H9 (cell line): ENCODE data around the gene NUP98. TPM values are rescaled to one million over a fixed set of nuclear protein-coding genes. Genes with fewer than 3 reads are reported as not detected.

Source experiments
- DNase-seq: peaks from one replicate; pipeline ENCODE4 v3.0.0-alpha.2; 2017
- H2AFZ ChIP-seq: one replicate; pipeline ENCODE4 v1.6.1; 2013; ENCODE audit warnings: mild to moderate bottlenecking, low read length, control low read depth, moderate library complexity
- H2AK5ac ChIP-seq: 2 replicates; pipeline ENCODE4 v1.6.1; 2013; ENCODE audit warnings: low read length, control low read depth, mixed read lengths; ENCODE audit not compliant: insufficient read length
- H2BK120ac ChIP-seq: one replicate; pipeline ENCODE4 v1.6.1; 2013; ENCODE audit warnings: low read depth, mild to moderate bottlenecking, low read length, control low read depth, inconsistent platforms; ENCODE audit not compliant: poor library complexity, severe bottlenecking
- H2BK12ac ChIP-seq: 2 replicates; pipeline ENCODE4 v1.6.1; 2013; ENCODE audit warnings: low read length, control low read depth, mixed read lengths, low read depth; ENCODE audit not compliant: insufficient read length
- H2BK15ac ChIP-seq: 2 replicates; pipeline ENCODE4 v1.6.1; 2013; ENCODE audit warnings: low read depth, low read length, control low read depth
- H2BK20ac ChIP-seq: one replicate; pipeline ENCODE4 v1.6.1; 2013; ENCODE audit warnings: low read depth, mild to moderate bottlenecking, low read length, control low read depth, inconsistent platforms; ENCODE audit not compliant: poor library complexity, severe bottlenecking
- H2BK5ac ChIP-seq: 2 replicates; pipeline ENCODE4 v1.6.1; 2013; ENCODE audit warnings: low read length, control low read depth, mixed read lengths; ENCODE audit not compliant: insufficient read length
- H3K14ac ChIP-seq: 2 replicates; pipeline ENCODE4 v1.6.1; 2013; ENCODE audit warnings: low read length, control low read depth; ENCODE audit not compliant: insufficient read depth
- H3K18ac ChIP-seq: 2 replicates; pipeline ENCODE4 v1.6.1; 2013; ENCODE audit warnings: low read depth, mild to moderate bottlenecking, mixed read lengths, low read length, control low read depth; ENCODE audit not compliant: insufficient read length
- H3K23ac ChIP-seq: 2 replicates; pipeline ENCODE4 v1.6.1; 2013; ENCODE audit warnings: low read length, control low read depth, mixed read lengths, low read depth; ENCODE audit not compliant: insufficient read length
- H3K23me2 ChIP-seq: 2 replicates; pipeline ENCODE4 v1.6.1; 2013; ENCODE audit warnings: low read depth, mild to moderate bottlenecking, mixed read lengths, low read length, control low read depth; ENCODE audit not compliant: insufficient read length, poor library complexity, severe bottlenecking
- H3K27ac ChIP-seq: 2 replicates; pipeline ENCODE4 v1.5.1; 2013; ENCODE audit warnings: low read length, control low read depth, mixed read lengths, low read depth; ENCODE audit not compliant: insufficient read length
- H3K27me3 ChIP-seq: 2 replicates; pipeline ENCODE4 v1.6.1; 2013; ENCODE audit warnings: low read length, control low read depth, inconsistent platforms; ENCODE audit not compliant: insufficient read depth
- H3K4ac ChIP-seq: 2 replicates; pipeline ENCODE4 v1.6.1; 2013; ENCODE audit warnings: low read depth, mild to moderate bottlenecking, control low read depth, inconsistent platforms, low read length, moderate library complexity
- H3K4me1 ChIP-seq: 2 replicates; pipeline ENCODE4 v1.6.1; 2013; ENCODE audit warnings: low read length, control low read depth, inconsistent platforms; ENCODE audit not compliant: insufficient read depth
- H3K4me2 ChIP-seq: 2 replicates; pipeline ENCODE4 v1.6.1; 2013; ENCODE audit warnings: low read length, control low read depth, mixed read lengths; ENCODE audit not compliant: insufficient read length, insufficient read depth
- H3K56ac ChIP-seq: 2 replicates; pipeline ENCODE4 v1.6.1; 2013; ENCODE audit warnings: low read depth, mild to moderate bottlenecking, mixed read lengths, low read length, control low read depth; ENCODE audit not compliant: insufficient read length
- H3K79me1 ChIP-seq: 2 replicates; pipeline ENCODE4 v1.6.1; 2013; ENCODE audit warnings: low read depth, mild to moderate bottlenecking, moderate library complexity, low read length, control low read depth, inconsistent platforms; ENCODE audit not compliant: insufficient read depth, poor library complexity, severe bottlenecking
- H3K79me2 ChIP-seq: 2 replicates; pipeline ENCODE4 v1.6.1; 2013; ENCODE audit warnings: low read length, control low read depth, inconsistent platforms; ENCODE audit not compliant: insufficient read depth
- H3K9ac ChIP-seq: 2 replicates; pipeline ENCODE4 v1.6.1; 2013; ENCODE audit warnings: low read length, control low read depth, mixed read lengths; ENCODE audit not compliant: insufficient read length; ENCODE audit errors: extremely low read depth
- H3K9me3 ChIP-seq: one replicate; pipeline ENCODE4 v1.6.1; 2013; ENCODE audit warnings: low read depth, low read length, inconsistent platforms; ENCODE audit not compliant: control insufficient read depth
- H3T11ph ChIP-seq: one replicate; pipeline ENCODE4 v1.6.1; 2013; ENCODE audit warnings: mild to moderate bottlenecking, low read length, control low read depth, inconsistent platforms
- H4K20me1 ChIP-seq: one replicate; pipeline ENCODE4 v1.6.1; 2013; ENCODE audit not compliant: control insufficient read depth, insufficient read length, insufficient read depth
- H4K5ac ChIP-seq: 2 replicates; pipeline ENCODE4 v1.6.1; 2013; ENCODE audit warnings: low read depth, mild to moderate bottlenecking, mixed read lengths, low read length, control low read depth; ENCODE audit not compliant: insufficient read length
- H4K8ac ChIP-seq: replicated peaks from 2 replicates; pipeline ENCODE4 v1.6.1; 2013; ENCODE audit warnings: low read length, control low read depth, mixed read lengths, low read depth; ENCODE audit not compliant: insufficient read length
- H4K91ac ChIP-seq: 2 replicates; pipeline ENCODE4 v1.6.1; 2013; ENCODE audit warnings: low read depth, mild to moderate bottlenecking, moderate library complexity, mixed read lengths, low read length, control low read depth; ENCODE audit not compliant: insufficient read length
- H3K27ac Mint-ChIP-seq, 3 experiments: 2 replicates in 2 of 3; 3 replicates in 1 of 3; pipeline ENCODE4 v1.8.0; 2020 to 2021; ENCODE audit warnings: mixed read lengths in 3 of 3, mild to moderate bottlenecking in 1 of 3, moderate library complexity in 1 of 3
- H3K27me3 Mint-ChIP-seq: 2 replicates; pipeline ENCODE4 v1.8.0; 2021; ENCODE audit warnings: low read depth, mild to moderate bottlenecking, moderate library complexity, mixed read lengths
- H3K36me3 Mint-ChIP-seq, 3 experiments: 2 replicates in 2 of 3; 3 replicates in 1 of 3; pipeline ENCODE4 v1.8.0; 2020 to 2021; ENCODE audit warnings: low read depth in 3 of 3, mixed read lengths in 3 of 3; ENCODE audit not compliant: insufficient read depth in 1 of 3
- H3K4me1 Mint-ChIP-seq, 2 experiments: 2 replicates each; pipeline ENCODE4 v1.8.0; 2020; ENCODE audit warnings: mixed read lengths in 2 of 2
- H3K4me3 Mint-ChIP-seq, 2 experiments: 2 replicates in 1 of 2; 3 replicates in 1 of 2; pipeline ENCODE4 v1.8.0; 2020 to 2021; ENCODE audit warnings: mild to moderate bottlenecking in 2 of 2, mixed read lengths in 2 of 2, moderate library complexity in 1 of 2
- H3K9me3 Mint-ChIP-seq, 2 experiments: 2 replicates in 1 of 2; 3 replicates in 1 of 2; pipeline ENCODE4 v1.8.0; 2020; ENCODE audit warnings: mild to moderate bottlenecking in 2 of 2, mixed read lengths in 2 of 2, moderate library complexity in 1 of 2
- CTCF ChIP-seq: fragments of 200-600 bp; sonication (generic); conservative IDR thresholded peaks from 3 replicates; pipeline ENCODE4 v1.8.0; 2021; ENCODE audit warnings: antibody characterized with exemption, mild to moderate bottlenecking
- WGBS: extraction: QIAGEN DNeasy Blood & Tissue Kit; methylation state at CpG from one replicate; pipeline ENCODE4 v1.1.7; 2013; ENCODE audit warnings: missing lambda C conversion rate, low lambda C conversion rate, mixed read lengths; ENCODE audit not compliant: insufficient read length; ENCODE audit errors: extremely low coverage; 5-methylcytosine and 5-hydroxymethylcytosine counted together
- total RNA-seq: library from RNA; stranded (reverse); gene quantifications from 2 replicates; pipeline ENCODE4 v1.2.1, GENCODE V29; 2021

The NUP98 gene
- total RNA-seq, 1 experiment from 2014 or later, result 105 TPM

DNA sequence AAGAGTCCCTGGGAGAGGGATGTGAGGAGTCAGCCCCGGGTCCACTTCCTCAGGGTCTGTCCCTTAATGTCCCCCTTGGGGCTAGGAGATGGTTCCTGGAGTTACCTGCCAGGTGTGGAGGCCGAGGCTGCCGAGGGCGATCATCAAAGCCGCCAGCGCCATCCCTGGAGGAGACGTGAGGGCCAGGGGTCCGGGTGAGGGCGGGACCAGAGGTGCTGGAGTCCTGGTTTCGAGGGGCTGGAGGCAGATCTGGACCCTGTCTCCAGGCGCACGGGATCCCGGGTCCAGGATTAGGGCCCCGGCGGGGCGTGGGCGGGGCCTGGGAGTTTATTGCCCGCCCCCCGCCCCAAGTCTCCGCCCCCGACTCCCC, 155.7 kb downstream of the NUP98 start, which contains the start of gene ART5:
ART5 (minus strand) TSS at position 292 of the 370 bp plus-strand sequence; CDS start at position 162, 130 bp downstream.
- Histone ChIP-seq H3K4me1 (no peaks in the 10 kb centered on the region), H2BK15ac (no peak within 1 kb of the TSS), H4K91ac (no peak within 1 kb of the TSS), H4K20me1 (no peaks in the 10 kb centered on the region), H3K9ac (peak within 1 kb of the TSS; percentile 30), H3K79me1 (no peaks in the 10 kb centered on the region), H3K27me3 (no peaks in the 10 kb centered on the region), H3K23me2 (peaks cover 13% of the 10 kb centered on the region), H4K5ac (no peak within 1 kb of the TSS), H4K8ac (no peak within 1 kb of the TSS), H2BK20ac (no peak within 1 kb of the TSS), H3K14ac (peak within 1 kb of the TSS; percentile 69), H3K79me2 (no peaks in the 10 kb centered on the region), H2BK5ac (no peak within 1 kb of the TSS), H3T11ph (no peak within 1 kb of the TSS), H2BK120ac (no peak within 1 kb of the TSS), H3K4me2 (peak within 1 kb of the TSS; percentile 82), H2AK5ac (no peak within 1 kb of the TSS), H2BK12ac (no peak within 1 kb of the TSS), H3K27ac (peak within 1 kb of the TSS; percentile 1), H3K23ac (no peak within 1 kb of the TSS), H3K4ac (no peak within 1 kb of the TSS), H2AFZ (no peak within 1 kb of the TSS), H3K18ac (peak within 1 kb of the TSS; percentile 80), H3K56ac (no peak within 1 kb of the TSS), H3K9me3 (no peaks in the 10 kb centered on the region)
- peaks cover 11 to 17% of the 10 kb centered on the region in 2 experiments for H3K9me3 Mint-ChIP-seq
- peaks cover 5 to 15% (median 7%) of the 10 kb centered on the region in 3 experiments; a peak in 6 of 7 replicates for H3K36me3 Mint-ChIP-seq
- TF ChIP-seq CTCF, result no peak
- peak within 1 kb of the TSS; percentile 73 to 91 for H3K4me3 Mint-ChIP-seq
- H3K27ac Mint-ChIP-seq, result peak within 1 kb of the TSS; percentile 96 to 99 (median 99)
- no CpG with 5 or more reads among the region's 21 CpGs for WGBS
- H3K4me1 Mint-ChIP-seq, result peaks cover 9 to 13% of the 10 kb centered on the region in 2 experiments
- peaks cover 28% of the 10 kb centered on the region for H3K27me3 Mint-ChIP-seq
- no peak for DNase-seq
